RKO (cell line): ENCODE results near the gene ZNF185.

Experiments used
- DNase-seq: peaks from one replicate; pipeline ENCODE4 v3.0.0-alpha.2; 2016; ENCODE audit warnings: low spot score

Gene ZNF185

DNA sequence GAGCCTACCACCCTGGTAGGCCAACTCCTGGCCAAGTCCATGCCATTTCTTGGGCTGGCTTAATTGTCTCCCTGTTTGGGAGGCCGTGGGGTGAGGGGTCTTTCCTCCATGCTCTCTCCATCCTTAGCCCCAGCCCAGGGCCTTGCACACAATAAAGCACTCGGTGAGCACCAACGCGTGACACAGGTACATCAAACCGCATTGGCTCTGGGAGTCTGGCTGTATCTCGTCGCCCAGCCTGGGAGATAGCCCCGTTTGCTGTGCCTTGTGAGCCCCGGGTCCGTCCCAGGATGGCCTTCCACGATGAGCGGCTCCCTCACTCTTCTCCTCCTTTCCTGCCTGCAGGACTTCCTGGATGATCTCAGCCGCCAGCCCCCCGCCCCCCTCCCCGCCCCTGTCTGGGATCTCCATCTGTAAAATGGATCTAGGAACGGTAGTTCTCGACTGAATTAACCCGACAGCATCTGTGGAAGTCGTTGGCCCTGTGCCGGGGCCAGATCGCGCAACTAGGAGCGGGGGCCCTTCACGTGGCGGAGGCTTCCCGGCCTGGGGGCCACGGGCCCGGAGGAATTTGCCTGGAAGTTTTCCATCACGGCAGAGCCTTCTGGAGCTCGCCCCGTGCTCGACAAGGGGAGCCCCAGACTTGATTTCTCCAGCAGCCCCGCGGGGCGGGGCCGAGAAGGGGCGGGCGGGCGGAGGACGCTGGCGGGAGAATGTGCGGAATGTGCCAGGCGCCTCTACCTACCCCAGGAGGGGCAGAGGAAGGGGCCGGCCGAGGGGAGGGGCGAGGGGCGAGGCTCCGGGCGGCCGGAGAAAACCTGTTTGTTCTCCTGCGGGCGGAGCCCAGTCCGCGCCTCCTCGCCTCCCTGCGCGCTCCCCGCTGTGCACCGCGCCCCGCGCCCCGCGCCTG lies at the start of gene ZNF185:
TSS of gene ZNF185 (plus strand) at position 846 of the 910 bp plus-strand sequence. CDS start 16,423 bp downstream, outside the sequence.
- no peak for DNase-seq

- DNase-seq = no peak
Measured at GRCh38 chrX:152850465-152850864, 47.4 kb upstream of the ZNF185 start.

GRCh38 chrX:152853986-152854385 lies 43.9 kb upstream of the ZNF185 start:
- DNase-seq = no peak

DNA sequence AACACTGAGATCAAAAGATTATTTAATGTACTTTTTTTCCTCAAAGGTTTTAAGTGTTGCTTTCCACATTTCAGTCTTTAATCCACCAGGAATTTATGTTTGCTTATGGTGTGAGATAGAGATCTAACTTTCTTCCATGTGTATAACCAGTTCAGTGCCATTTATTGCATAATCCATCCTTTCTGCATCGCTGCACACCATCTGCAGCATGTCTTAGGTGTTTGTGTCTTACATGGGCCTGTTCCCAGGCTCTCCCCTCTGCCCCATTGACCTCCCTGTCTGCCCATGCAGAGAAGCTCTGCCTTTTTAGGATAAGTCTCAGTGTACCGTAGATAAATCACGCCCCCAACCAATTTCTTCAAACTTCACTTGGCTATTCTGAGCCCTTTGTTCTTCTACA lies 36.8 kb upstream of the ZNF185 start:
- no peak for DNase-seq

DNA sequence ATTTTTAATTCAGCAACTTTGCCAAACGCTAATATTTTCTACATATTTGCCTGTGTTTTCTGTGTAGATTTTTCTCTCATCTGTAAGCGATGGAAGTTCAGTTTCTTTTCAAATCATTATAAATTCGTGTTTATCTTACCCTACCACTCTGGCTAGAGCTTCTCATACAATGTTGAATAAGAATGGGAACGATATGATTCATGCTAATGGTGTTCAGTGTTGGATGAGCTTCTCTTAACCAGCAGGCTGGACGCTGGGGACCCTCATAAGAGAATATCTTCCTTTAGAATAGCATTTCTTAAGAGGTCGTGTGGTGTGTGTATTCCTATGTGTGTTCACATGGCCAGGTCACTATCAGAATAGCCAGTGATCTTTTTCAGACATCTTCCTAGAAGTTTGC lies 36.0 kb upstream of the ZNF185 start:
- no peak for DNase-seq

GRCh38 chrX:152865232-152865920 lies 32.5 kb upstream of the ZNF185 start:
- DNase-seq = no peak

DNA sequence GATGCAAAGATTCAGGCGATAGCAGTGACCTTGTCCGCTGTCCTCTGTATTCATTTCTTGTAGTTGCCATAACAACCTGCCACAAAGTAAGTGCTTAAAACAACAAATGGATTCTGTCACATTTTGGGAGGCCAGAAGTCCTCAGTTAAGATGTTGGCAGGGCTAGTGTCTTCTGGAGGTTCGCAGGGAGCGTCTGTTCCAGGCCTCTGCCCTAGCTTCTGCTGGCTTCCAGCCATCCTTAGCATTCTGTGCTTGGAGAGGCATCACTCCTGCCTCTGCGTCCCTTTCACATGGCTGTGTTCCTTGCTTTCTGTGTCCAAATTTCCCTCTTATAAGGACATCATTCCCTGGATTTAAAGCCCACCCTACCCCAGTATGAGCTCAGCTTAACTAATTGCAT lies 31.5 kb upstream of the ZNF185 start:
- no peak for DNase-seq

GRCh38 chrX:152869972-152870371 lies 27.9 kb upstream of the ZNF185 start:
- no peak for DNase-seq

GRCh38 chrX:152871260-152871659 lies 26.6 kb upstream of the ZNF185 start:
- DNase-seq = no peak

- DNase-seq = no peak
Measured at GRCh38 chrX:152872522-152872921, 25.3 kb upstream of the ZNF185 start.

DNA sequence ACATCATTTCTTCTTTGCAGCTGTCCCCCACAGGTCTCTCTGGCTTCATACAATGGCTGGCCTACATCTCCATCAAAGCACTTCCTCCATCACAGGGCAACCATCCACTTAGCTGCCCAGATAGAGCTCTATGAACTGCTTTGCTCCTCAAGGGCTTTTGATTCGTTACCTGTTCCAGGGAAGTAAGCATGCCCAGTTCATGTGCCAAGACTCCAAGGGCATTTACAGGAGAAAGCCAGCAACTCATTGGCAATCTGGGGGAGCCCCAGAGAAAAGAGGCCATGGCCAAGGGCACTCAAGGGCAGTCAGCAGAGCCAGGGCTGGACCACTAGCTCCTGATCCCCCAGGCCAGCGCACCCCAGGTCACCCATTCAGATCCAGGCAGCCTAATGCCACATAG lies 24.5 kb upstream of the ZNF185 start:
- no peak for DNase-seq

DNA sequence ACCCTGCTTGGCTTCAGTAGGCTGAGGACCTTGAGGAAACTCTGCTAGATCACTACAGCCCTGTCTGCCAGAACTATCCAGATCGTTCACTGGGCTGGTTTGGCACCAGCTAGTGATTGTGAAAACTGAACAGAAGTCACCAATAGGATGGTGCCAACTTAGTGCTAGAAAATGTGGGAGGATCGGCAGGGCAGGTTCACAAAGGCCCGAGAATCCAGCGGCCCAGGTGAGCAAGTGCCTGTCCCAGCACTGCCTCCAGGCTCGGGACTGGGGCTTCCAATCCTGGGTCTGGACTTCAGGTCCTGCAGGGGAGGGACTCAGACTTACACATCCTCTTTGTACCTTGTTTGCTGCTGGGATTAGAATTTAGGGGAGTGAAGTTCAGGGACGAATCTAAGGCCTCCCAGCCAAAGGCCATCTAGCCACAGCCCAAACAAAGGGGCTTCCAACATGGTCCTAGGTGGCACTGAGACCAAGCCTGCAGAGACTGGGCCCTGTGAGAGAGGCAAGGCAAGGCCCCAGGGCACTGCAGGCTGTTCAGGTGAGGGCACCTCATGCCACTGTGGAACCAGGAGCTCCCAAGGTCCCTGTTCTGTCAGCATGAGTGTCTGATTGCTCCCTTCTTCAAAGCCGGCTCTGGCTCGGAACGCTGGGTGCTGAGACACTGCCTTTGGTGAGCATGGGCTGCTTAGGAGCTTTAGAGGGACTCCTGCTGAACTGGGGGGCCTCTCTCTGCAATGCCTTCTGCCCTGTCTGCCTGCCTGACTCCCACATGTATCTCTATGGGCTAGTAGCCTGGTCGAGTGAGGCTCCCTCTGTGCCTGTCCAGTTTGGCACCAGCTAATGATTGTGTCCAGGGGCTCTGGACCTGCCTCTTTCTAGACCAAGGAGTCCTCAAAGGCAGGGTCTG lies 20.7 kb upstream of the ZNF185 start:
- no peak for DNase-seq

DNA sequence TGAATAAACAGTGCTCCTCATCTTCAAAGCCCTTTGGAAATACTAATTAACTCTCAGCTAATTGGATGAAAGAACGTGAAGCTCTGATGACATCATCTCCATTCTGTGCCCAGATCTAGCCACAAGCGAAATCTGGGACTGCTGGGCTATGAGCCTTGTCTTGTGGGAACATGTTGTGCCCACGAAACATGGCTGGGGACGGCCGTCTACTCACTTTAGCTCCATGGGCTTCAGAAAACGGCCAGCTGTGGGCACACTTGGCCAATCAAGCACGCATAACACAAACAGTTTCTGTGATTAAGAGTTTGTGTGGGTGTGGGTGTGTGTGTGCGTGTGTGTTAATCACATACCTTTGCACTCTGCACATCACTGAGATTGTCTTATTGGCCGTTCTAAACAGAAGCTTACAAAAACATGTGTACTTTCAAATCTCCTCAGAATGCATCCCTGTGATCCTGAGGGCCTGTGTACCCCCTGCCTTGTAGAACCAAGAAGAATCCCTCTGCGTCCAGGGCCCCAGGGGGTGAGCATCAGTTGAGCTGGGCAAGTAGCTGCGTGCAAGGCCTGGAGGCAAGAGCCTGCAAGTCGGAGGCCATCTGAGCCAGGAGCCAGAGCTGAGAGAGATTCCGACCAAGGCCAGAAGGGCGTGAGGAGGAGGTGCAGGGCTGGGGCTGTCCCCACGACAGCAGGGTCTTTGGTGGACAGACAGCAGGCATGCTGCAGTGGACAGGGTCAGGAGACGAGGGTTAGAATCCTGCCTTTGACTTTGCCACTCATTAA lies 18.7 kb upstream of the ZNF185 start:
- DNase-seq = no peak

DNA sequence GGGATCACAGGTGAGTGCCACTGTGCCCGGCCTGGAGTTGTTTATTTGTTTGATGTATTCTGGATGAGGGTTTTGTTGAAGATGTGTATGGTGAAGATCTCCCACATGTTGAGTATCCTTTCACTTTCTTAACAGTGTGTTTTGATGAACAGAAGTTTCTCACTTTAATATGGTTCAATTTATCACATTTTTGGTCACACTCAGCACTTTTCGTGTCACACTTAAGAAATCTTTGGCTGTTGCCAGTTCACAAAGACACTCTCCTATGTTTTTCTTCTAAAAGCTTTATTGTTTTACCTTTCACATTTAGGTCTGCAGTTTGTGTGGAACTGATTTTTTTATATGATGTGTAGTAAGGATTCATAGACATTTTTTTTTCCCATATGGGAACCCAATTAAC lies 16.6 kb upstream of the ZNF185 start:
- no peak for DNase-seq

GRCh38 chrX:152884171-152884570 lies 13.7 kb upstream of the ZNF185 start:
- no peak for DNase-seq

DNA sequence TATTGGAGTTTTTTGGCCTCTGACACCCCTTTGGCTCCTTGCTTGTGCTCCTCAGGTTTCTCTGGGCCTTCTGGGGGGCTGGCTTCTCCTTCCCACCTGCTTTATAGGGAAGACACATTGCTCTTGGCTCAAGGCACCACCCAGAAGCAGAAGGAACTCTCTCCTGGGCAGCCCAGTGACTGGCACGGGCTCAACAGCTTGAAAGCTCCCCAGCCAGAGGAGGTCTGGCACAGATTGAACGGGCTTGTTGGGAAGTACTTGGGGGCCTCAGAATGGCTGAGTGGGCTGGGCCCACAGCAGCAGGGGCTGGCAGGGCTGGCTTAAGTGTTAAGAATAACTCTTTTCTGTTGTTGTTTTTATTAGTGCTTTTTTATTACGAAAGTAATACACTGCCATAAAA lies 11.2 kb upstream of the ZNF185 start:
- no peak for DNase-seq

- DNase-seq = no peak
Measured at GRCh38 chrX:152892499-152892898, 5.4 kb upstream of the ZNF185 start.

- DNase-seq = no peak
Measured at GRCh38 chrX:152892999-152893891, 4.6 kb upstream of the ZNF185 start.

DNA sequence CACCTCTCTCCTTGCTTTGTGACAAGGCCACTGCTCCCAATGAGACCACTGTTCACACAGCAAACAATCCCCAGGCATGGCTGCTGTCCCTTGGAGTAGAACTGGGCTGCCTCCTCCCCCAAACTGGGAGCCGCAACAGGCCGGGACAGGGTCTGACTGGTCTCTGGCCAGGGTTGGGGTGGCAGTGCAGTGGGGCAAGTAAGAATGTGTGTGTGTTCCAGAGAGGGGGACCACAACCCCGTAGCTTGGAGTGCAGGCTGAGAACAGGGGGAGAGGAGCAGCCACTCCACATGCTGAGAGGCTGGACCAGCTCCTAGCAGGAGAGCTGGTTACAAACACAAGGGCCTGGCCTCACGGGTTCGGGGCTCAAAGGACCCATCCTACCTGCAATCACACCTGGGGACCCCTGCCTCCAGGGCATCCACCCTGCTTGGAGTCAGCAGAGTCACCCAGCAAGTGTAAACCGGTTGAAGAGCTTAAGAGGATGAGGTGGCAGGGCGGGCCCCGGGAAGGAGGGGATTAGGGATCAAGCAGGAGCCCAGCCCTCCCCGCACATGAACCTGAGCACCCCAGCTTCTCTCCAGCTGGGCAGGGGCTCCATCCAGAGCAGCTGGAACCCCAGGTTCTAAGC lies 3.8 kb upstream of the ZNF185 start:
- DNase-seq = no peak

- no peak for DNase-seq
Measured at GRCh38 chrX:152895121-152895520, 2.7 kb upstream of the ZNF185 start.
